Osteocyte (in vitro differentiated cells): ENCODE measurements around the gene ETNK2. TPM values are rescaled to one million over a fixed set of nuclear protein-coding genes. Genes with fewer than 3 reads are reported as not detected.

Source experiments
- DNase-seq: peaks from one replicate; pipeline ENCODE4 v3.0.0; 2021; ENCODE audit warnings: mixed read lengths; ENCODE audit not compliant: unreplicated experiment; ENCODE audit errors: extremely low spot score
- H3K27ac Mint-ChIP-seq: one replicate; pipeline ENCODE4 v1.8.0; 2021; ENCODE audit warnings: mild to moderate bottlenecking, mixed read lengths; ENCODE audit not compliant: unreplicated experiment
- H3K27me3 Mint-ChIP-seq: one replicate; pipeline ENCODE4 v1.8.0; 2021; ENCODE audit warnings: mixed read lengths; ENCODE audit not compliant: unreplicated experiment
- H3K36me3 Mint-ChIP-seq: one replicate; pipeline ENCODE4 v1.8.0; 2021; ENCODE audit warnings: mixed read lengths; ENCODE audit not compliant: unreplicated experiment
- H3K4me1 Mint-ChIP-seq: one replicate; pipeline ENCODE4 v1.8.0; 2021; ENCODE audit warnings: mixed read lengths; ENCODE audit not compliant: unreplicated experiment
- H3K4me3 Mint-ChIP-seq: one replicate; pipeline ENCODE4 v1.8.0; 2021; ENCODE audit warnings: mild to moderate bottlenecking, moderate library complexity, mixed read lengths; ENCODE audit not compliant: unreplicated experiment
- H3K9me3 Mint-ChIP-seq: one replicate; pipeline ENCODE4 v1.8.0; 2021; ENCODE audit warnings: mixed read lengths; ENCODE audit not compliant: unreplicated experiment
- total RNA-seq: library from RNA; stranded (reverse); gene quantifications from 2 replicates; pipeline ENCODE4 v1.2.1, GENCODE V29; 2021
- TF ChIP-seq, protein P1 (sequence below): fragments of 200-600 bp; sonication (generic); IDR thresholded peaks from 2 replicates; pipeline ENCODE4 v1.5.0; 2021; ENCODE audit warnings: antibody characterized with exemption, mild to moderate bottlenecking, moderate library complexity

Gene ETNK2
- total RNA-seq, 1 donor from 2014 or later: 15.4 TPM

GRCh38 chr1:204124639-204125038 is 27.2 kb downstream of the ETNK2 start:
- Mint-ChIP-seq H3K4me3 (no peak overlapping the region), H3K27me3 (no peaks in the 10 kb centered on the region), H3K9me3 (no peaks in the 10 kb centered on the region), H3K4me1 (peaks cover 18% of the 10 kb centered on the region), H3K36me3 (peaks cover 2% of the 10 kb centered on the region), H3K27ac (no peak overlapping the region)
- no peak for DNase-seq
- TF ChIP-seq, protein P1, sequence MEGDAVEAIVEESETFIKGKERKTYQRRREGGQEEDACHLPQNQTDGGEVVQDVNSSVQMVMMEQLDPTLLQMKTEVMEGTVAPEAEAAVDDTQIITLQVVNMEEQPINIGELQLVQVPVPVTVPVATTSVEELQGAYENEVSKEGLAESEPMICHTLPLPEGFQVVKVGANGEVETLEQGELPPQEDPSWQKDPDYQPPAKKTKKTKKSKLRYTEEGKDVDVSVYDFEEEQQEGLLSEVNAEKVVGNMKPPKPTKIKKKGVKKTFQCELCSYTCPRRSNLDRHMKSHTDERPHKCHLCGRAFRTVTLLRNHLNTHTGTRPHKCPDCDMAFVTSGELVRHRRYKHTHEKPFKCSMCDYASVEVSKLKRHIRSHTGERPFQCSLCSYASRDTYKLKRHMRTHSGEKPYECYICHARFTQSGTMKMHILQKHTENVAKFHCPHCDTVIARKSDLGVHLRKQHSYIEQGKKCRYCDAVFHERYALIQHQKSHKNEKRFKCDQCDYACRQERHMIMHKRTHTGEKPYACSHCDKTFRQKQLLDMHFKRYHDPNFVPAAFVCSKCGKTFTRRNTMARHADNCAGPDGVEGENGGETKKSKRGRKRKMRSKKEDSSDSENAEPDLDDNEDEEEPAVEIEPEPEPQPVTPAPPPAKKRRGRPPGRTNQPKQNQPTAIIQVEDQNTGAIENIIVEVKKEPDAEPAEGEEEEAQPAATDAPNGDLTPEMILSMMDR: no peak

DNA sequence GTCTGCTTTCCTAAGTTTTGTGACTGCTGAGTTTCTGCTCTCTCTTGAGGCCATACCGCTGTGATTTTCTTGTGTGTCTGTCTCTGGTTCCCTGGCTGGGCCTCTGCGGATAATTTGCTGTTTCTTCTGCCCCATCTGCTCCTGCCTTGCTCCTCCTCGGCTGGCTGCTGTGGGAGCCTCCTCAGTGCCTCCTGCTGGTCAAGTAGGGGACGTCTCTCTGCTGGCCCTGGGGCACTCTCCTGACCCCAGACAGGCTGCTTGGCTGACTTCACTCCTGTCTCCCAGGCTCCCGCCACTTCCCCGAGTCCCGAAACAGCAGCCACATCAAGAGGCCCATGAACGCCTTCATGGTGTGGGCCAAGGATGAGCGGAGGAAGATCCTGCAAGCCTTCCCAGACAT is 28.5 kb downstream of the ETNK2 start:
- DNase-seq: no peak
- Mint-ChIP-seq H3K4me1 (peaks cover 6% of the 10 kb centered on the region), H3K4me3 (no peak overlapping the region), H3K27ac (no peak overlapping the region), H3K27me3 (no peaks in the 10 kb centered on the region), H3K9me3 (no peaks in the 10 kb centered on the region), H3K36me3 (peaks cover 5% of the 10 kb centered on the region)
- TF ChIP-seq, protein P1: no peak

- Mint-ChIP-seq H3K4me1 (no peaks in the 10 kb centered on the region), H3K27ac (no peak overlapping the region), H3K27me3 (no peaks in the 10 kb centered on the region), H3K9me3 (no peaks in the 10 kb centered on the region), H3K4me3 (no peak overlapping the region), H3K36me3 (peaks cover 5% of the 10 kb centered on the region)
- DNase-seq: no peak
- TF ChIP-seq, protein P1: no peak
These were observed 29.8 kb downstream of the ETNK2 start for GRCh38 chr1:204121840-204122555.

DNA sequence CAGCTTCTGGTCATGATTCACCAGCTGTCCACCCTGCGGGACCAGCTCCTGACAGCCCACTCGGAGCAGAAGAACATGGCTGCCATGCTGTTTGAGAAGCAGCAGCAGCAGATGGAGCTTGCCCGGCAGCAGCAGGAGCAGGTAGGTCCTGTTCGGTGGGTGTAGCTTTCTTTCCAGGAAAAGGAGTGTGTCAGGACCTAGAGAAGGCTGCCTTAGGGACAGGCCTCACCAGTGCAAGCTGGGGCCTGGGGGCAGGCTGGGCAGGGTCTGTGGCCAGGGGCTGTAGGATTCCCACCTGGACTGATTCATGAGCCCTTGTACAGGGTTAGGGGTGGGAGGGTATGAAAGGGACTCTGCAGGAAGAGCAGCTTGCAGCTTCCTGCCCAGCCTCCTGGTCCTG is 35.3 kb downstream of the ETNK2 start:
- Mint-ChIP-seq H3K36me3 (peaks cover 3% of the 10 kb centered on the region), H3K9me3 (no peaks in the 10 kb centered on the region), H3K4me3 (no peak overlapping the region), H3K27me3 (no peaks in the 10 kb centered on the region), H3K27ac (no peak overlapping the region), H3K4me1 (no peaks in the 10 kb centered on the region)
- TF ChIP-seq, protein P1: no peak
- no peak for DNase-seq

DNA sequence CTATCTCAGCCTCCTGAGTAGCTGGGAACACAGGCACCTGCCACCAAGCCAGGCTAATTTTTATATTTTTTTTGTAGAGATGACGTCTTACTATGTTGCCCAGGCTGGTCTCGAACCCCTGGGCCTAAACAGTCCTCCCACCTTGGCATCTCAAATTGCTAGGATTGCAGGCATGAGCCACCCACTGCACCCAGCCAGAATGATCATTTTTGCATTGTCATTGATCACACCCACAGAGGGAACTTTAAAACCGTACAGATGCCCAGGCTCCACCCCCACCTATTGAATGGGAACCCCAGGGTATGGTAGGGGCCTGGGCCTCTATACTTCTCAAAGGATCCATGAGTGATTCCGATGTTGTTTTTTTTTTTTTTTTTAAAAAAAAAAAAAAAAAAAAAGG is 36.7 kb downstream of the ETNK2 start:
- Mint-ChIP-seq H3K4me1 (no peaks in the 10 kb centered on the region), H3K4me3 (no peak overlapping the region), H3K36me3 (peaks cover 3% of the 10 kb centered on the region), H3K9me3 (no peaks in the 10 kb centered on the region), H3K27ac (no peak overlapping the region), H3K27me3 (no peaks in the 10 kb centered on the region)
- DNase-seq: no peak
- TF ChIP-seq, protein P1: no peak
